Neural progenitor cell (in vitro differentiated cells): Measurements from ENCODE around the gene DGUOK. TPM values are rescaled to one million over a fixed set of nuclear protein-coding genes. Genes with fewer than 3 reads are reported as not detected.

ENCODE experiments used
- DNase-seq: peaks from one replicate; pipeline ENCODE4 v3.0.0-alpha.2; 2016; ENCODE audit warnings: low spot score
- H2AFZ ChIP-seq: fragments of 200-600 bp; sonication (generic); replicated peaks from 2 replicates; pipeline ENCODE4 v1.6.1; 2016; ENCODE audit warnings: antibody characterized with exemption
- H3F3A ChIP-seq: fragments of 200-600 bp; sonication (generic); 2 replicates; pipeline ENCODE4 v1.6.1; 2016; ENCODE audit warnings: antibody characterized with exemption, low read depth
- H3K27ac ChIP-seq: fragments of 200-600 bp; sonication (generic); 2 replicates; pipeline ENCODE4 v1.5.1; 2016; ENCODE audit warnings: mild to moderate bottlenecking
- H3K27me3 ChIP-seq: fragments of 200-600 bp; sonication (generic); 2 replicates; pipeline ENCODE4 v1.6.1; 2016; ENCODE audit warnings: mild to moderate bottlenecking, moderate library complexity
- H3K36me3 ChIP-seq: fragments of 200-600 bp; sonication (generic); 2 replicates; pipeline ENCODE4 v1.5.1; 2016
- H3K4me1 ChIP-seq: fragments of 200-600 bp; sonication (generic); 2 replicates; pipeline ENCODE4 v1.6.1; 2016; ENCODE audit warnings: mixed run types
- H3K4me2 ChIP-seq: fragments of 200-600 bp; sonication (generic); 2 replicates; pipeline ENCODE4 v1.6.1; 2016
- H3K4me3 ChIP-seq: fragments of 200-600 bp; sonication (generic); 2 replicates; pipeline ENCODE4 v1.5.1; 2016
- H3K79me2 ChIP-seq: fragments of 200-600 bp; sonication (generic); 2 replicates; pipeline ENCODE4 v1.6.1; 2016; ENCODE audit warnings: low read depth
- H3K9ac ChIP-seq: fragments of 200-600 bp; sonication (generic); 2 replicates; pipeline ENCODE4 v1.6.1; 2016
- H3K9me3 ChIP-seq: fragments of 200-600 bp; sonication (generic); 2 replicates; pipeline ENCODE4 v1.5.1; 2016; ENCODE audit warnings: low read depth
- H4K20me1 ChIP-seq: fragments of 200-600 bp; sonication (generic); 2 replicates; pipeline ENCODE4 v1.6.1; 2016; ENCODE audit warnings: low read depth
- H3K27ac Mint-ChIP-seq: 3 replicates; pipeline ENCODE4 v1.8.0; 2021; ENCODE audit warnings: mixed read lengths
- H3K27me3 Mint-ChIP-seq: 2 replicates; pipeline ENCODE4 v1.8.0; 2022; ENCODE audit warnings: low read depth, mild to moderate bottlenecking, inconsistent platforms, moderate library complexity, mixed read lengths; ENCODE audit not compliant: insufficient read depth
- H3K36me3 Mint-ChIP-seq: 3 replicates; pipeline ENCODE4 v1.8.0; 2021; ENCODE audit warnings: mixed read lengths
- H3K4me1 Mint-ChIP-seq: 3 replicates; pipeline ENCODE4 v1.8.0; 2021; ENCODE audit warnings: mixed read lengths
- H3K4me3 Mint-ChIP-seq: 3 replicates; pipeline ENCODE4 v1.8.0; 2021; ENCODE audit warnings: mild to moderate bottlenecking, moderate library complexity, mixed read lengths
- H3K9me3 Mint-ChIP-seq: 3 replicates; pipeline ENCODE4 v1.8.0; 2020; ENCODE audit warnings: mixed read lengths
- EZH2 ChIP-seq: fragments of 200-600 bp; sonication (generic); IDR thresholded peaks from 2 replicates; pipeline ENCODE4 v1.6.1; 2017; ENCODE audit warnings: antibody characterized with exemption, mild to moderate bottlenecking, moderate library complexity
- EZH2phosphoT487 ChIP-seq: fragments of 200-600 bp; sonication (generic); IDR thresholded peaks from 2 replicates; pipeline ENCODE4 v1.6.1; 2017; ENCODE audit warnings: antibody characterized with exemption
- total RNA-seq: library from RNA; depleted of rRNA; stranded (reverse); fragments of >200 nt; gene quantifications from 2 replicates; pipeline ENCODE4 v1.2.3, GENCODE V29; 2015; ENCODE audit warnings: low replicate concordance
- TF ChIP-seq, protein P1 (sequence below): fragments of 200-600 bp; sonication (generic); IDR thresholded peaks from 2 replicates; pipeline ENCODE4 v1.5.1; 2017; ENCODE audit warnings: antibody characterized with exemption, mild to moderate bottlenecking

DGUOK gene
- total RNA-seq, 1 donor from 2014 or later = 79.0 TPM

DNA sequence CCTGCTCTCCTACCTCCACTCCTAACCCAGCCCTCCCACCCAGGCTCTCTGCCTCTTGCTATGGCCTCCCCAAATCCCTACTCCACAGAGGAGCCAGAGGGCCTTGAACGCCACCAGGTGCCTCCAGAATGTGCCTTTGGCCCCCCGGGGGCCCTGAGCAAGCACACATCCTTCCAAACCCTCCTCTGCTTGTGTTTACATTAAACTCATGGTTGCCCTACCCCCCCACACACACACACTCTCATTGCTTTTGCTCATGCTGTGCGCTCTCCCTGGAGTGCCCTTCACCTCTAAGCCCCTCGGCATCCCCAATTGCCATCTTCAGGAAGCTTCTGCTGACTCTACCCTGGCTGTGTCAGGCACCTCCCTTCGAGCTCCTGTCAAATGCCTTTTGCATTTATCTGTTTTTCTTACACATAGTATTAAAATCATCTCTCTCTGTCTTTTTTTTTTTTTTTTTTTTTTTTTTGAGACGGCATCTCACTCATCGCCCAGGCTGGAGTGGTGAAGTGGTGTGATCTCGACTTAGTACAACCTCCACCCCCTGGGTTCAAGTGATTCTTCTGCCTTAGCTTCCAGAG, 41.8 kb downstream of the DGUOK start:
- no peaks in the 10 kb centered on the region for H4K20me1 ChIP-seq
- H3K79me2 ChIP-seq = no peaks in the 10 kb centered on the region
- Mint-ChIP-seq H3K4me3 (no peak overlapping the region), H3K27me3 (peaks cover 9% of the 10 kb centered on the region), H3K4me1 (peaks cover 7% of the 10 kb centered on the region), H3K27ac (no peak overlapping the region), H3K36me3 (no peaks in the 10 kb centered on the region), H3K9me3 (no peaks in the 10 kb centered on the region)
- peaks cover 12% of the 10 kb centered on the region for H3K27me3 ChIP-seq
- H2AFZ ChIP-seq = no peak overlapping the region
- H3K36me3 ChIP-seq = no peaks in the 10 kb centered on the region
- no peaks in the 10 kb centered on the region for H3K9me3 ChIP-seq
- H3K9ac ChIP-seq = no peak overlapping the region
- no peak overlapping the region for H3K27ac ChIP-seq
- no peaks in the 10 kb centered on the region for H3F3A ChIP-seq
- H3K4me1 ChIP-seq = no peaks in the 10 kb centered on the region
- H3K4me3 ChIP-seq = no peak overlapping the region
- TF ChIP-seq EZH2 = no peak
- TF ChIP-seq, protein P1, sequence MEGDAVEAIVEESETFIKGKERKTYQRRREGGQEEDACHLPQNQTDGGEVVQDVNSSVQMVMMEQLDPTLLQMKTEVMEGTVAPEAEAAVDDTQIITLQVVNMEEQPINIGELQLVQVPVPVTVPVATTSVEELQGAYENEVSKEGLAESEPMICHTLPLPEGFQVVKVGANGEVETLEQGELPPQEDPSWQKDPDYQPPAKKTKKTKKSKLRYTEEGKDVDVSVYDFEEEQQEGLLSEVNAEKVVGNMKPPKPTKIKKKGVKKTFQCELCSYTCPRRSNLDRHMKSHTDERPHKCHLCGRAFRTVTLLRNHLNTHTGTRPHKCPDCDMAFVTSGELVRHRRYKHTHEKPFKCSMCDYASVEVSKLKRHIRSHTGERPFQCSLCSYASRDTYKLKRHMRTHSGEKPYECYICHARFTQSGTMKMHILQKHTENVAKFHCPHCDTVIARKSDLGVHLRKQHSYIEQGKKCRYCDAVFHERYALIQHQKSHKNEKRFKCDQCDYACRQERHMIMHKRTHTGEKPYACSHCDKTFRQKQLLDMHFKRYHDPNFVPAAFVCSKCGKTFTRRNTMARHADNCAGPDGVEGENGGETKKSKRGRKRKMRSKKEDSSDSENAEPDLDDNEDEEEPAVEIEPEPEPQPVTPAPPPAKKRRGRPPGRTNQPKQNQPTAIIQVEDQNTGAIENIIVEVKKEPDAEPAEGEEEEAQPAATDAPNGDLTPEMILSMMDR = no peak
- TF ChIP-seq EZH2phosphoT487 = no peak
- no peak for DNase-seq
- no peak overlapping the region for H3K4me2 ChIP-seq

GRCh38 chr2:73969356-73969755, 42.7 kb downstream of the DGUOK start:
- no peaks in the 10 kb centered on the region for H3K79me2 ChIP-seq
- Mint-ChIP-seq H3K4me3 (no peak overlapping the region), H3K27ac (no peak overlapping the region), H3K9me3 (no peaks in the 10 kb centered on the region), H3K27me3 (peaks cover 9% of the 10 kb centered on the region), H3K36me3 (no peaks in the 10 kb centered on the region), H3K4me1 (peaks cover 7% of the 10 kb centered on the region)
- no peak overlapping the region for H3K27ac ChIP-seq
- no peaks in the 10 kb centered on the region for H3K4me1 ChIP-seq
- H3K9ac ChIP-seq = no peak overlapping the region
- TF ChIP-seq, protein P1 = no peak
- no peak for TF ChIP-seq EZH2
- no peak for TF ChIP-seq EZH2phosphoT487
- H3K4me3 ChIP-seq = no peak overlapping the region
- H3K36me3 ChIP-seq = no peaks in the 10 kb centered on the region
- no peaks in the 10 kb centered on the region for H4K20me1 ChIP-seq
- no peak overlapping the region for H2AFZ ChIP-seq
- H3F3A ChIP-seq = no peaks in the 10 kb centered on the region
- DNase-seq = no peak
- H3K9me3 ChIP-seq = no peaks in the 10 kb centered on the region
- peaks cover 12% of the 10 kb centered on the region for H3K27me3 ChIP-seq
- H3K4me2 ChIP-seq = no peak overlapping the region

- no peak for DNase-seq
- Histone ChIP-seq H3K4me3 (no peak overlapping the region), H3K4me1 (no peaks in the 10 kb centered on the region), H2AFZ (no peak overlapping the region), H3K9ac (no peak overlapping the region), H3F3A (no peaks in the 10 kb centered on the region), H3K79me2 (no peaks in the 10 kb centered on the region), H3K27me3 (peaks cover 12% of the 10 kb centered on the region), H4K20me1 (no peaks in the 10 kb centered on the region), H3K4me2 (no peak overlapping the region), H3K27ac (no peak overlapping the region), H3K36me3 (no peaks in the 10 kb centered on the region), H3K9me3 (no peaks in the 10 kb centered on the region)
- Mint-ChIP-seq H3K36me3 (no peaks in the 10 kb centered on the region), H3K4me3 (no peak overlapping the region), H3K4me1 (peaks cover 7% of the 10 kb centered on the region), H3K9me3 (no peaks in the 10 kb centered on the region), H3K27me3 (peaks cover 10% of the 10 kb centered on the region), H3K27ac (no peak overlapping the region)
- TF ChIP-seq, protein P1 = no peak
- TF ChIP-seq EZH2phosphoT487 = no peak
- TF ChIP-seq EZH2 = no peak
Observed at GRCh38 chr2:73970141-73970803, 43.6 kb downstream of the DGUOK start.
